Progenitor cell of endocrine pancreas (in vitro differentiated cells): Measurements from ENCODE around the gene HP1BP3. TPM values are rescaled to one million over a fixed set of nuclear protein-coding genes. Genes with fewer than 3 reads are reported as not detected.

ENCODE experiments used
- DNase-seq: peaks from one replicate; pipeline ENCODE4 v3.0.0; 2021; ENCODE audit warnings: low spot score; ENCODE audit not compliant: unreplicated experiment
- H3K27ac Mint-ChIP-seq: 2 replicates; pipeline ENCODE4 v1.8.0; 2021; ENCODE audit warnings: mild to moderate bottlenecking, moderate library complexity, mixed read lengths
- H3K27me3 Mint-ChIP-seq: 2 replicates; pipeline ENCODE4 v1.8.0; 2021; ENCODE audit warnings: mixed read lengths
- H3K36me3 Mint-ChIP-seq: 2 replicates; pipeline ENCODE4 v1.8.0; 2022; ENCODE audit warnings: mixed read lengths; ENCODE audit not compliant: insufficient read depth
- H3K4me1 Mint-ChIP-seq: 2 replicates; pipeline ENCODE4 v1.8.0; 2021; ENCODE audit warnings: low read depth, mixed read lengths
- H3K4me3 Mint-ChIP-seq: 2 replicates; pipeline ENCODE4 v1.8.0; 2021; ENCODE audit warnings: low read depth, mild to moderate bottlenecking, moderate library complexity, mixed read lengths
- H3K9me3 Mint-ChIP-seq: 2 replicates; pipeline ENCODE4 v1.8.0; 2021; ENCODE audit warnings: low read depth, mixed read lengths
- total RNA-seq: library from RNA; stranded (reverse); gene quantifications from 2 replicates; pipeline ENCODE4 v1.2.1, GENCODE V29; 2021
- TF ChIP-seq, protein P1 (sequence below): fragments of 200-600 bp; sonication (generic); IDR thresholded peaks from one replicate; pipeline ENCODE4 v1.5.0; 2021; ENCODE audit warnings: antibody characterized with exemption, mild to moderate bottlenecking; ENCODE audit not compliant: unreplicated experiment

The HP1BP3 gene
- total RNA-seq, 1 donor from 2014 or later, result 385 TPM

DNA sequence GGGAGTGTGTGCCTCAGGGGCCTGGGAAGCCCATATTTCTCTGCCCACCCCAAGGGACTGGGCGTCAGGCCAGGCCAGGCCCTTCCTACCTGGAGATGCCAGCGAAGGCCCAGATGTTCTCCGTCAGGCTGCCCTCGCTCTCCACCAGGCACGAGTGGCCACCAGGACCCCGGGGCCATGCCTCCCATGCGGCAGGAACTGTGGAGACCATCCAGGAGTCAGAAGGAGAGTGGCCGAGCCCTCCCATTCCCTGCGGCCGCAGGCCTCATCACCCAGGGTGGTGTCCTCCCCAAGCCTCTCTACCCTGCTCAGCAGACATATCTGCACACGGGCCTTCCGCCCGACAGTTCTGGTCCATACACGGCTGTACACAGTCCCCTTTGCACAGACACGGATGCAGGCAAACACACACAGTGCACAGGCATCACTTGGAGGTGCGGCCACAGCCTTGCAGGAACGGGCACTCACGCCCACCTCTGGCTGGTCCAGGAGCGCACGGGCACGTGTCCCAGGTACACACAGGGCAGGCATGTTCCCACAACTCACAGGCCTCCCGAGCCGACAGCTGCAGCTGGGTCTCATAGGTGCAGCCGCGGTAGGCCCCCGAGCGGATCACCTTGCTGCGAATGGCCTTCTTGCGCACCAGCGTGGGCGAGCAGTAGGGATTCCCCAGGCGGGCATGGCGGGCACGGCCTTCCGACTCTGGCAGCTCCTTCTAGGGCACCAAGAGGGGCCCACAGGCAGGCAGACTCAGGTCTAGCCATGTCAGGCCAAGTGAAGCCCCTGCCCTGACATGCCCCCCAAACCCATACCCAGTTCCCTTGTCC, 63.4 kb downstream of the HP1BP3 start:
- Mint-ChIP-seq H3K9me3 (no peaks in the 10 kb centered on the region), H3K4me3 (no peak overlapping the region), H3K27ac (no peak overlapping the region), H3K36me3 (no peaks in the 10 kb centered on the region), H3K27me3 (peaks cover 46% of the 10 kb centered on the region), H3K4me1 (peaks cover 5% of the 10 kb centered on the region)
- TF ChIP-seq, protein P1, sequence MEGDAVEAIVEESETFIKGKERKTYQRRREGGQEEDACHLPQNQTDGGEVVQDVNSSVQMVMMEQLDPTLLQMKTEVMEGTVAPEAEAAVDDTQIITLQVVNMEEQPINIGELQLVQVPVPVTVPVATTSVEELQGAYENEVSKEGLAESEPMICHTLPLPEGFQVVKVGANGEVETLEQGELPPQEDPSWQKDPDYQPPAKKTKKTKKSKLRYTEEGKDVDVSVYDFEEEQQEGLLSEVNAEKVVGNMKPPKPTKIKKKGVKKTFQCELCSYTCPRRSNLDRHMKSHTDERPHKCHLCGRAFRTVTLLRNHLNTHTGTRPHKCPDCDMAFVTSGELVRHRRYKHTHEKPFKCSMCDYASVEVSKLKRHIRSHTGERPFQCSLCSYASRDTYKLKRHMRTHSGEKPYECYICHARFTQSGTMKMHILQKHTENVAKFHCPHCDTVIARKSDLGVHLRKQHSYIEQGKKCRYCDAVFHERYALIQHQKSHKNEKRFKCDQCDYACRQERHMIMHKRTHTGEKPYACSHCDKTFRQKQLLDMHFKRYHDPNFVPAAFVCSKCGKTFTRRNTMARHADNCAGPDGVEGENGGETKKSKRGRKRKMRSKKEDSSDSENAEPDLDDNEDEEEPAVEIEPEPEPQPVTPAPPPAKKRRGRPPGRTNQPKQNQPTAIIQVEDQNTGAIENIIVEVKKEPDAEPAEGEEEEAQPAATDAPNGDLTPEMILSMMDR, result no peak
- no peak for DNase-seq

DNA sequence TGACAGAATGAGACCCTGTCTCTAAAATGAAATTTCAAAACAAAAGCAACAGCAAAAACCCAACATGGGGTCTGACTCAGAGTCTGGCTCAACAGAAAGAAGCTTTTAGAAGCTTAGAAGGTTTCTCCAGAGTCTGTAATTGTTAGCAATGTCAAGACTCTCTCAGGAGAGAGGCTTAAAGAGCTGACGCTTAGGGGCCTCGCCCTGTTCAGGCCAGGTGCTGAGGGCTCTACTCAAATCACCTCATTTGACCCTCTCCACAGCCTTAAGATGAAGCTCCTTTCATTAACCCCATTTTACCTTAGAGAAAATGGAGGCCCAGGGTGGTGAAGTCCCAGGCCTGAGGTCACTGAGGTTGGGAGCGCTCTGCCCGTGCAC, 64.0 kb downstream of the HP1BP3 start:
- Mint-ChIP-seq H3K9me3 (no peaks in the 10 kb centered on the region), H3K36me3 (no peaks in the 10 kb centered on the region), H3K4me3 (no peak overlapping the region), H3K27ac (no peak overlapping the region), H3K4me1 (peaks cover 3% of the 10 kb centered on the region), H3K27me3 (peaks cover 46% of the 10 kb centered on the region)
- DNase-seq, result no peak
- TF ChIP-seq, protein P1, result no peak

DNA sequence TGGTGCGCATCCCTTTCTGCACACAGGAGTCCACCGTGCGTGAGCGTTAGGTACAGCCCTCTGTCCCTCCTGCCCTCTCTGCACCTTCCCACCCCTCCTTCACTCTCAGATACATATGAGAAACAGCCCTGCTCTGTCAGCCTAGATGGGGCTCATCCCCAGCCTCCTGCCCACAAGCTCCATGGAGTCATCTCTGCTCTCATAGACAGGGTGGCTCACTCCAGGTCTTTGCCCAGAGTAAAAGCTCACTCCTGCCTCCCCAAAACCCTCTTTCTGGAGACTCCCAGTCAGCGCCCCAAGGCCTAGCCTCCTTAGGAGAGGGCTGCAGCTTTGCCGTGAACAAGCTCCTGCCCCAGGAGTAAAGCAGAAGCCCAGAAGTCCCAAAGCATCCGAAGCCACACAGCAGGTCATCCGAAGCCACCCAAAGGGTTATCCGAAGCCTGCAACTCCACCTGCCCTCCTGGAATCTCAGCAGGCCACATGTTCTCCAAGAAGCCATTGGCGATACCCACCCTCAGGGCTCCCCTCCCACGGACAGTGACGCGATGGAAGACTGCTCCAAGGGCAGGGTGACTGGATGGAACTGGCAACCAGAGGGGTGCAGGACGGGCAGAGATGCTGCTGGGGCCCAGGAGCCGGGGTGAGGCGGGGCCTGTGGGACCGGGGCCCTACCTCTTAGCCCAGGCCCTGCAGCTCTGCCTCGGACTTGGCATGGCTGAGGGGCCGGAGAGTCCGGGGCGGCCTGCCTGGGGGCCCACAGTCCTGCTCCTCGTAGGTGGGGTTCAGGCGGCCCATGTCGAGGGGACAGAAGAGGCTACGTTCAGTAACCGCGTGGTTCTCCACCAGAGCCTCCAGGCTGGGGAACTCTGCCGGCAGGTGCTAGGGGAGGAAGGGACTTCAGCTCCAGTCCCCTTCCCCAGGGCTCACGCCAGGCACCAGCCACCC, 65.7 kb downstream of the HP1BP3 start:
- Mint-ChIP-seq H3K27me3 (peaks cover 48% of the 10 kb centered on the region), H3K4me1 (peaks cover 2% of the 10 kb centered on the region), H3K27ac (no peak overlapping the region), H3K4me3 (no peak overlapping the region), H3K9me3 (no peaks in the 10 kb centered on the region), H3K36me3 (no peaks in the 10 kb centered on the region)
- TF ChIP-seq, protein P1, result no peak
- DNase-seq, result no peak

DNA sequence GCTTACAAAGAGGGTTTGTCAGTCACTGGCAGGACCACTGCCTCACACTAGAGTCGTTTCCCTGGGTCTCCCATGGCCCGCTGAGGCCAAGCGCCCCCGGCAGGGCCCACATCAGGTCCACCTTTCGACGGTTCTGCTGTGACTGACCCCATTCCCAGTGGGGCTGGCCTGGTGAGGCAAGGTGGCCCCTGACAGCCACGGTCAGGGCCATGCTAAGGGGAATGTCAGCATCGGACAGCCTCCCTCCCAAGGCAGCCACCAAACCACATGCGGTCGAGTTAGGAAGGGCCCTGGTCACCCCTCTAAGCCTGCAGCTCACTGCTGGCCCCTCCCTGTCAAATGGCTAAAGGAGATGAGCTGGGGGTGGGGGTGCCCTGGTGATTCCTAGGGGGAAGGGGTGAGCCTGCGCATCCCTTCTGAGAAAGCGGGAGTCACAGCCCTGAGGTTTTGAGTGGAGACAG, 66.4 kb downstream of the HP1BP3 start:
- H3K9me3 Mint-ChIP-seq, result no peaks in the 10 kb centered on the region
- no peak overlapping the region for H3K27ac Mint-ChIP-seq
- no peak for DNase-seq
- H3K4me3 Mint-ChIP-seq, result no peak overlapping the region
- peaks cover 51% of the 10 kb centered on the region for H3K27me3 Mint-ChIP-seq
- no peaks in the 10 kb centered on the region for H3K36me3 Mint-ChIP-seq
- TF ChIP-seq, protein P1, result no peak
- peaks cover 2% of the 10 kb centered on the region for H3K4me1 Mint-ChIP-seq
